ENCODE measurements around the gene EIF5AL1. TPM values are rescaled to one million over a fixed set of nuclear protein-coding genes. Genes with fewer than 3 reads are reported as not detected.
A peak's percentile ranks its signal among the peaks of the same experiment; 100 is the strongest.
"Not testable (repeated sequence)": the region's sequence is repeated elsewhere in the genome, so short reads cannot be mapped to it uniquely, and the experiment has no call there.

Gene EIF5AL1
- total and polyA plus RNA-seq, 2 of the 4 experiments (the other 2 are of a cell fraction), result 1.1 to 1.4 TPM

DNA sequence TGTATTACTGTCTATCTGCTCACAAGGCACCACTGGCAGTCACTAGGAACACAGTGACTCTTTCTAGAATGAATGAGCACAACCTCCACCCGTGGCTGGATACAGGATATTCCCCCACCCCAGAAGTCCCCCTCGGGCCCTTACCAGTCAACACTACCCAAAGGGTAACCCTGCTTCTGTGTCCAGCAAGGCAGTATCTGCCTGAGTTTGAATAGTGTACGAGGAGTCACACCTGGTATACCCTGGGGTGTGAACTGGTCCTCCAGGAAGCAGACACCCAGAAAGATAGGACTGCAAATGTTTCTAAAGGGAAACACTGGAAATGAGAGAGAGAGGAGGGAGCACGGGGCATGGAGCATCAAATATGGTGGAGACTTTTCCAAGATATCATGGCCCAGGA is 8.5 kb upstream of the EIF5AL1 start:
- H3K23ac ChIP-seq (ENCODE audit: low read depth, low read length); CTCF ChIA-PET; H3K14ac ChIP-seq (replicated peaks; ENCODE audit: low read depth, low read length); H3K4me2 ChIP-seq (ENCODE audit: low read depth, low read length); H3K9me3 ChIP-seq (ENCODE audit: control insufficient read depth, insufficient read depth, low read length); H2AK5ac ChIP-seq (ENCODE audit: low read depth, low read length); H3K18ac ChIP-seq (ENCODE audit: low read depth, low read length); H3K36me3 ChIP-seq (ENCODE audit: control insufficient read depth, insufficient read depth, low read length); H4K5ac ChIP-seq (ENCODE audit: low read depth, low read length); H3K27me3 ChIP-seq (ENCODE audit: control insufficient read depth, insufficient read depth, low read length); H2BK120ac ChIP-seq (ENCODE audit: low read depth, low read length); H3K4me3 ChIP-seq (ENCODE audit: insufficient read depth, low read depth, low read length); H2AK9ac ChIP-seq (replicated peaks; ENCODE audit: low read depth, low read length, poor library complexity); H3K4me1 ChIP-seq (ENCODE audit: control insufficient read depth, insufficient read depth, low read length); H2BK15ac ChIP-seq (ENCODE audit: low read depth, low read length); dilution Hi-C loops (cut with HindIII; ENCODE audit: low sequenced_read_pairs, unreplicated experiment); H3K9me1 ChIP-seq (ENCODE audit: insufficient read depth, low read length); in situ Hi-C loops (cut with MboI; ENCODE audit: low sequenced_read_pairs); H3K27ac ChIP-seq (ENCODE audit: insufficient read depth, low read length); intact Hi-C loops (cut with micrococcal nuclease); BruUV-seq (replicated peaks); H3K56ac ChIP-seq (ENCODE audit: extremely low read depth, insufficient read depth, low read length); ATAC-seq (ENCODE audit: low read depth); H4K20me1 ChIP-seq (ENCODE audit: insufficient read depth, low read length); H2AFZ ChIP-seq (replicated peaks; ENCODE audit: low read length, poor library complexity); H3K9ac ChIP-seq (ENCODE audit: low read depth, low read length); H4K8ac ChIP-seq (ENCODE audit: low read depth in 2 of 2, low read length in 2 of 2); DNase-seq; POLR2A ChIA-PET (ENCODE audit: unreplicated experiment); H2BK5ac ChIP-seq (ENCODE audit: low read depth, low read length, poor library complexity, severe bottlenecking); H3K79me1 ChIP-seq (ENCODE audit: low read depth in 1 of 2, low read length in 2 of 2); H3K4ac ChIP-seq (ENCODE audit: low read depth, low read length); H2BK20ac ChIP-seq (ENCODE audit: low read depth, low read length); H4K91ac ChIP-seq (ENCODE audit: insufficient read depth, low read depth, low read length): not testable (repeated sequence)
- WGBS, 2 experiments (ENCODE audit: extremely low coverage in 2 of 2, insufficient read length in 1 of 2), result no CpG with 5 or more reads among the region's 4 CpGs

DNA sequence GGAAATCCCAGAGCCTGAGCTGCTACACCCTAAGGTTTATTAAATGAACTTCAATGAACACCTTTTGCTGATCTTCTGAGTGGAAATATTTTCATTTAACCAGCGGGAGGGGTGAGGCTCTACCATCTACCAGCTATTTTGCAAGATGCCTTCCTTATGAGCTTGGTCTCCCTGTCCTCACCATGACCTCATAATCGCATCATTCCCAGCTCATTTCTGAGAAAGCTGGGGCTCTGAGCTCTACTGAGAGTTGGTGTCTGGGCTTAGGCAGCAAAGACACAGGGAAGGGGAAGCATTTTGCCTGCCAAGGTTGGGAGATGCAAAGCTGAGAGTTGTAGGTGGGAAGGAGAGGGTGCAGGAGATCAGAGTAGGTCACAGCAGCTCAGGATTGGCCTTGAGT is 7.8 kb upstream of the EIF5AL1 start:
- H4K5ac ChIP-seq (ENCODE audit: low read depth, low read length); H3K79me1 ChIP-seq (ENCODE audit: low read depth in 1 of 2, low read length in 2 of 2); H2BK5ac ChIP-seq (ENCODE audit: low read depth, low read length, poor library complexity, severe bottlenecking); H3K27ac ChIP-seq (ENCODE audit: insufficient read depth, low read length); H3K4ac ChIP-seq (ENCODE audit: low read depth, low read length); in situ Hi-C loops (cut with MboI; ENCODE audit: low sequenced_read_pairs); H4K20me1 ChIP-seq (ENCODE audit: insufficient read depth, low read length); H3K36me3 ChIP-seq (ENCODE audit: control insufficient read depth, insufficient read depth, low read length); H4K8ac ChIP-seq (ENCODE audit: low read depth in 2 of 2, low read length in 2 of 2); H3K18ac ChIP-seq (ENCODE audit: low read depth, low read length); H3K9ac ChIP-seq (ENCODE audit: low read depth, low read length); H2BK15ac ChIP-seq (ENCODE audit: low read depth, low read length); H3K14ac ChIP-seq (replicated peaks; ENCODE audit: low read depth, low read length); CTCF ChIA-PET; H3K4me1 ChIP-seq (ENCODE audit: control insufficient read depth, insufficient read depth, low read length); DNase-seq; H2AK5ac ChIP-seq (ENCODE audit: low read depth, low read length); H3K27me3 ChIP-seq (ENCODE audit: control insufficient read depth, insufficient read depth, low read length); H3K4me2 ChIP-seq (ENCODE audit: low read depth, low read length); H3K56ac ChIP-seq (ENCODE audit: extremely low read depth, insufficient read depth, low read length); H2AK9ac ChIP-seq (replicated peaks; ENCODE audit: low read depth, low read length, poor library complexity); BruUV-seq (replicated peaks); H2BK120ac ChIP-seq (ENCODE audit: low read depth, low read length); dilution Hi-C loops (cut with HindIII; ENCODE audit: low sequenced_read_pairs, unreplicated experiment); intact Hi-C loops (cut with micrococcal nuclease); H3K9me1 ChIP-seq (ENCODE audit: insufficient read depth, low read length); H3K23ac ChIP-seq (ENCODE audit: low read depth, low read length); H3K4me3 ChIP-seq (ENCODE audit: insufficient read depth, low read depth, low read length); POLR2A ChIA-PET (ENCODE audit: unreplicated experiment); H3K9me3 ChIP-seq (ENCODE audit: control insufficient read depth, insufficient read depth, low read length); H4K91ac ChIP-seq (ENCODE audit: insufficient read depth, low read depth, low read length); H2BK20ac ChIP-seq (ENCODE audit: low read depth, low read length); H2AFZ ChIP-seq (replicated peaks; ENCODE audit: low read length, poor library complexity): not testable (repeated sequence)
- ATAC-seq (ENCODE audit: low read depth), result 0 out of 2 replicates have a peak, but pooled peaks have one; percentile 27
- whole genome bisulfite sequencing, 2 experiments (ENCODE audit: extremely low coverage in 2 of 2, insufficient read length in 1 of 2), result no CpG with 5 or more reads among the region's 2 CpGs

Measured in IMR-90 (cell line).